GM20431 (cell line): ENCODE data around the gene RAD51.

Experiments used
- in situ Hi-C: fragments of 300-500 bp; cut with MseI, MboI; formaldehyde crosslinking; loops from one replicate; pipeline ENCODE4 v1.15.0; 2020; ENCODE audit warnings: low sequenced_read_pairs; ENCODE audit not compliant: unreplicated experiment

Gene RAD51

GRCh38 chr15:40721701-40722100, 26.7 kb downstream of the RAD51 start:
- in situ Hi-C loops = no loop called here

DNA sequence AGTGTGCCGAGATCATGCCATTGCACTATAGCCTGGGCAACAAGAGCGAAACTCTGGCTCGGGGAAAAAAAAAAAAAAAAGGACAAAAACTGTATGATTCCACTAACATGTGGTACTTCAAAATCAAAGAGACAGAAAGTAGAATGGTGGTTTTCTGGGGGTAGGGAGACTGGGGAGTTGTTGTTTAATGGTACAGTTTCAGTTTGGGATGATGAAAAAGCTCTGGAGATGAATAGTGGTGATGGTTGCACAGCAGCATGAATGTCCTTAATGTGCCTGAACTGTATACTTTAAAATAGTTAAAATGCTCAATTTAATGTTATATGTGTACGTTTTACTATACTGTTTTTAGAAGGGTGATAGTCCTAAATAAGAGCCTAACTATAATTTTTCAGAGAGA, 27.4 kb downstream of the RAD51 start:
- in situ Hi-C loops = no loop called here

DNA sequence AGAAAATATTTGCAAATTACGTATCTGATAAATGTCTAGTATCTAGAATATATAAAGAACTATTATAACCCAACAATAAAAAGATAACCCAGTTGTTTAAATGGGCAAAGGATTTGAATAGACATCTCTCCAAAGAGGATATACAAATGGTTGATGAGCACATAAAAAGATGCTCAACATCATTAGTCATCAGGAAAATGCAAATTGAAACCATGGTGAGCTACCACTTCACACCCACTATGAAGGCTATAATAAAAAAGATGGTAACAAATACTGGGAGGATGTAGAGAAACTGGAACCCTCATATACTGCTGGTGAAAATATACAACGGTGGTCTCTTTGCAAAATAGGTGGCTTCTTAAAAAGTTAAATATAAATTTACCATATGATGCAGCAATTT, 28.0 kb downstream of the RAD51 start:
- in situ Hi-C loops = no loop called here

DNA sequence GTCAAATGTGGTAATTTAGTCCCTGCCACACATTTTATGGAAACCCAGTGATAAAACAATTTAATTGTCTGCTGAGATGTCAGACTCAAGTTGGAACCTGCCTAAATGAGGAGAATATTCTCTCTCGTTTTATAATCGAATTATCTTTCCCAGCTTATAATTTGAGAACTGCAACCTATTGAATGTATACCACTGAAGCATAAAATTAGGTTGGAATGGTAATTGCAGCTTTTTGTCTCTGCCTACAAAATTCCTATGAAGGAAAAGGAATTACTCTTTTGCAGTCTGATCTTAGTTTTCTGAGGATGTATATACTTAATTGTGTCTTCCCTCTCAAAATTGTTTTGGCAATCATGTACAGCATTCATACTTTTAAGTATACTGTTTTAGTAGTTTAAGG, 28.9 kb downstream of the RAD51 start:
- in situ Hi-C loops = no loop called here

- in situ Hi-C loops = no loop called here
These were observed 36.1 kb downstream of the RAD51 start for GRCh38 chr15:40731034-40731433.

DNA sequence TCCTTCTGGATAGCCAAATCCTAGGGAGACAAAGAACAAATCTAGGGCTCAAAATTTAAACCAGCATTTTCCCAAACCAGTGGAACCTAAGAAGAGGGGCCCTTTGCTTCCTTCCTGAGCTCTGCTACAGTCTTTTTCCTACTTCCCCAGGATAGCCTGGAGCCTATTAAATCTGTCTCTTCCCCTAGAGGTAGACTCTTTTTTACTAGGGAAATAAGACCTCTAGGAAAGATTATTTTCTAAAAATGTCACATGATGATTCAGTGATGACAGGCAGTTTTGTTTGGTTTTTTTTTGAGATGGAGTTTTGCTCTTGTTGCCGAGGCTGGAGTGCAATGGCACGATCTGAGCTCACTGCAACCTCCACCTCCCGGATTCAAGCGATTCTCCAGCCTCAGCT, 41.6 kb downstream of the RAD51 start:
- in situ Hi-C loops = no loop called here

GRCh38 chr15:40737048-40737447, 42.1 kb downstream of the RAD51 start:
- in situ Hi-C loops = no loop called here

DNA sequence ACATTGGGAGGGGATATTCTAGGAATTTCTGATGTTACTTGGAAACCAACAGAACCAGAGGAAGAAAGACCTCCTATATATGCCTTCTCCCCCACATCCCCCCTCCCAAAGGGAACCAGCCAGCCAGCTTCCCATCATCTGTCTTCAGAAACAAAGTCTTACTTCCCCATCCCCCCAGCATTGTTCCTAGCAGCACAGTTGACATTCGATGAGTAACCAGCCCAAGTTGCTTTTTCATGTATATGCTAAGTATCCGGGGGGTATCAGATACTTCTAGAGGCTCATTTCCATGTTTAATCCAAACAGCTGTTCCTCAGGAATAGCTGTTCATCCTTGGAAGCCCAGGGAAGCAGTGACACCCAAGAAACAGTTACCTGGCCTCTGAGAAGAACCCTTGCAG, 44.1 kb downstream of the RAD51 start:
- in situ Hi-C loops = no loop called here

DNA sequence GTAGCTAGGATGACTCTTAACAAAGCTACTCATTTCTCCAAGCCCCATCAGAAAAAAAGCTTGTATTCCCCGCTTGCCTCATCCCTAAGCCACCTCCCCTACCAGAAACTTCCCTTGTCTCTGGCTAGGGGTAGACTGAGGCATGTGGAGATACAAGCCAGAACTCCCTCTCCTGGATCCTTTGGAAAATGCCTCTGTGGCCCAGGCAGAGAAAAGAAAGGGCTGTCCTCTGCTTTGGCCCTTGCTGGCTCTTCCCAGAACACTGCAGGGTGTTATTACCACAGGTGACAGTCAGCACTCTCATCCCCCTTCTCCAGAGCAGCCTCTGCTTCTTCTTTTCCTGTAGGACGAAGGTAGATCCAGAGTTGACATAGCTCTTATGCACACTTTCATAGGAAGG, 44.9 kb downstream of the RAD51 start:
- in situ Hi-C loops = no loop called here

- in situ Hi-C loops = no loop called here
These were observed 48.5 kb downstream of the RAD51 start for GRCh38 chr15:40743485-40743901.

GRCh38 chr15:40743921-40744814, 49.2 kb downstream of the RAD51 start:
- in situ Hi-C loops = no loop called here

DNA sequence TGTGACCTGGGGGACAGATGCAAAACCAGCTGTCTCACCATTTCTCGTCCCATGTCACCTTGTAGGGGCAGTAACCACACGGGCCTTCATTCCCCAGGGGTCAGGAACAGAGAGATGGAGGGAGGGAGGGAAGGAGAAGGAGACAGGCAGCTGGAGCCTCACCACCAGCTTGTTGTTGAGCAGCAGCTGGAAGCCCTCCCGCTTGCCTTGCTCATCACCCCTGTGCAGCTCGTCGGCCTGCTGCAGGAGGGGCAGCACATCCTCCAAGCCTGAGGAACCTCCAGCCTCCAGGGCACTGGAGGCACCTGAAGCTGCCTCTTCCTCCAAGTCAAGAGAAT, 49.8 kb downstream of the RAD51 start:
- in situ Hi-C loops = no loop called here

GRCh38 chr15:40746916-40747418, 52.0 kb downstream of the RAD51 start:
- in situ Hi-C loops = no loop called here

GRCh38 chr15:40747685-40748631, 53.0 kb downstream of the RAD51 start:
- in situ Hi-C loops = no loop called here

DNA sequence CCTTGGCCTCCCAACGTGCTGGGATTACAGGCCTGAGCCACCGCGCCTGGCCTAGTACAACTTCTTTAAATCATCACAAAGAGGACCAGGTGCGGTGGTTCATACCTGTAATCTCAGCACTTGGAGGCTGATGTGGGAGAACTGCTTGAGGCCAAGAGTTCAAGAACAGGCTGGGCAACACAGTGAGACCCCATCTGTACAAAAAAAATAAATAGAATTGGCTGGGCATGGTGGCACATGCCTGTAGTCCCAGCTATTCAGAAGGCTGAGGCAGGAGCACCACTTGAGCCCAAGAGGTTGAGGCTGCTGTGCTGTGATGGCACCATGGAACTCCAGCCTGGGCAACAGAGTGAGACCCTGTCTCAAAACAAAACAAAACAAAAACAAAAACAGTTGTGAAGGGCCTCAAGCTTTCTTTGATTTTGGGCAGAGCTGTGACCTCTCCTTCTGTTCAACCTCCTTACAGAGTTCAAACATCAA, 54.2 kb downstream of the RAD51 start:
- in situ Hi-C loops = no loop called here

DNA sequence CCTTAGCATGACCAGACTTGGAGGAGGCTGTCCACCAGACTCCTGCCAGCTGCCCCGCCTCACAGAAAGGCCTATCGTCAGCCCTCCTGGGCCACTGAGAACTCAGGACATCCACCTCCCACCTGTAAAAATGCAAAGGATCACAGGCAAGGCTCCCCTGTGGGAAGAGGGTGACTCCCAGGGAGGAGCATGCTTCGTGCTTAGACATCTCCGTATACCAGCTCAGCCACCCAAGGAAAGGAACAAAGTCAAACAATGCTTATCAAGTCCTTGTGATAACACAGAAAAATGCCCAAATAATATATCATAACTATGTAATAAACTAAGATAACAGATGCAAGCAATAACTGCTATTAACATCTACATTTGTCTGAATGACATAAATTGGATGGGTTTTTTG, 55.9 kb downstream of the RAD51 start:
- in situ Hi-C loops = no loop called here

GRCh38 chr15:40751745-40752144, 56.8 kb downstream of the RAD51 start:
- in situ Hi-C loops = no loop called here

- in situ Hi-C loops = no loop called here
These were observed 59.6 kb downstream of the RAD51 start for GRCh38 chr15:40754574-40754882.

DNA sequence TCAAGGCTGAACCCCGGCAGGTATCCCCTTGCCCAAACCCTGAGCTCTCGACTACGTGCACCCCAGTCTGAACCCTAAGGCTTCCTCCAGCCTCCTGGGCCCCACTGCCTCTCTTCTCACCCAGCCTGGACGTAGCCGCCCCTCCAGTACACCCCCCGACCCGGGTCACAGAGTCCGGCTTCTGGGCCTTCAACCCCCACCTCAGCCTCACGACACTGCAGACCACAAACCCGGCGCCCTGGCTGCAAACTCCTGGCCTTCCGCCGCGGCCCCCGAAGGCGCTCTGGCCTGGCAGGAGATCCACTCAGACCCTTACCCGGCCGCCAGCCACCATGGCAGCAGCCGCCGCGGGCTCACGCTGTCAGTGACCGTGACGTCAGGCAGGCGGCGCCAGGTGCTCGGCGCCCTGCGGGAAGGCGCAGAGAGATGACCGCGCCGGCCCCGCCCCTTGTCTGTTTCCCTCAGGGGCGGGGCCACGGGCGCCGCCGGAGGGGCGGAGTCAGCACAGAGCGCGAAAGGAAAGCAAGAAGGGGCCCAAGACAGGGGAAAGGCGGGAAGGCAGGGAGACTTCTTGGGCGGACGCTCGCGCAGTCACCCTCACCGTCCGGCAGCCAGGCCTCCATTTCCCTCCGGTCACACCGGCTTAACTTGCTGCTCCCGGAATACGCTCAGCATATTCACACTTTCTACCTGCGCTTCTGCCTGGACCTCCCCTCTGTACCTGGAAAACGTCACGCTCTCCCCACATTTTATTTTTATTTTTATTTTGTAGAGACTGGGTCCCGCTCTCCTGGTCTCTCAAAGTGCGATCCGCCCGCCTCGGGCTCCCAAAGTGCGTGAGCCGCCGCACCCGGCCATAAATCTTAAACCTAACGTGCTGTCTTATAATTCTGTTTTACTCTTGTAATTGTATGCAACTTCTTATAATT, 60.2 kb downstream of the RAD51 start, which contains the start of gene RMDN3:
Gene RMDN3, minus strand, starts transcription at position 372 of the 929 bp plus-strand sequence. CDS start 471 bp downstream, outside the sequence.
- in situ Hi-C loops = no loop called here

DNA sequence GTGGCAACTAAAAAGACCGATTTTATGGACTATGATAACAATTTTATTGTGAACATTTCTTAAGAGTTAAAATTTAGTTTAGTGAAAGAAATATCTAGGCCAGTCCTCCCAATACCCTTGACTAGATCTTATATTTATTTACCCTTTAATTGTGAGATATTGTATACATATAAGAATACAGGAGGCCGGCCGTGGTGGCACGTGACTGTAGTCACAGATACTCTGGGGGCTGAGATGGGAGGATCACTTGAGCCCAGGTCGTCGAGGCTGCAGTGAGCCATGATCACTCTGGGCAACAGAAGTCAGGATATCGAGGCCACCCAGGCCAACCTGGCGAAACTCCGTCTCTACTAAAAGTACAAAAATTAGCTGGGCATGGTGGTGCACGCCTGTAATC, 60.8 kb downstream of the RAD51 start:
- in situ Hi-C loops = no loop called here
